HG03280 (cell line): ENCODE results near the gene RGS14.
"Not testable (repeated sequence)": the region's sequence is repeated elsewhere in the genome, so short reads cannot be mapped to it uniquely, and the experiment has no call there.

Experiments used
- ATAC-seq: cut with Tn5 transposase; IDR thresholded peaks from one replicate; pipeline ENCODE4 v1.9.1; 2021; ENCODE audit warnings: mild to moderate bottlenecking, moderate library complexity; ENCODE audit not compliant: unreplicated experiment

The RGS14 gene

GRCh38 chr5:177327539-177328522, 29.9 kb upstream of the RGS14 start:
- no peak for ATAC-seq

- no peak for ATAC-seq
These were observed 29.0 kb upstream of the RGS14 start for GRCh38 chr5:177328545-177329231.

GRCh38 chr5:177329883-177330282, 27.8 kb upstream of the RGS14 start:
- no peak for ATAC-seq

GRCh38 chr5:177330991-177331842, 26.5 kb upstream of the RGS14 start:
- ATAC-seq = no peak

- ATAC-seq = no peak
These were observed 25.5 kb upstream of the RGS14 start for GRCh38 chr5:177332031-177332895.

GRCh38 chr5:177332896-177333260, 24.8 kb upstream of the RGS14 start:
- ATAC-seq = no peak

GRCh38 chr5:177333420-177334154, 24.1 kb upstream of the RGS14 start:
- no peak for ATAC-seq

- ATAC-seq = no peak
These were observed 23.6 kb upstream of the RGS14 start for GRCh38 chr5:177334155-177334551.

GRCh38 chr5:177334781-177335700, 22.7 kb upstream of the RGS14 start:
- no peak for ATAC-seq

- ATAC-seq = no peak
These were observed 22.0 kb upstream of the RGS14 start for GRCh38 chr5:177335701-177336065.

- ATAC-seq = no peak
These were observed 21.6 kb upstream of the RGS14 start for GRCh38 chr5:177336112-177336511.

GRCh38 chr5:177336603-177337494, 20.9 kb upstream of the RGS14 start:
- ATAC-seq = no peak

- no peak for ATAC-seq
These were observed 19.2 kb upstream of the RGS14 start for GRCh38 chr5:177338251-177339106.

- ATAC-seq = no peak
These were observed 18.6 kb upstream of the RGS14 start for GRCh38 chr5:177339107-177339638.

- ATAC-seq = not testable (repeated sequence)
These were observed 14.7 kb upstream of the RGS14 start for GRCh38 chr5:177343000-177343399.

- ATAC-seq = no peak
These were observed 13.9 kb upstream of the RGS14 start for GRCh38 chr5:177343777-177344176.
